GM10266 (cell line): ENCODE measurements around the gene SLC35E2B.

Source experiments
- DNase-seq: peaks from one replicate; pipeline ENCODE4 v3.0.0; 2012; ENCODE audit errors: extremely low spot score
- CTCF ChIP-seq: IDR thresholded peaks from 2 replicates; pipeline ENCODE4 v1.5.1; 2012; ENCODE audit warnings: mild to moderate bottlenecking, low read depth; ENCODE audit not compliant: control insufficient read depth, insufficient read depth; ENCODE audit errors: missing control alignments

SLC35E2B gene

GRCh38 chr1:1687846-1688245 lies 4.7 kb downstream of the SLC35E2B start:
- no peak for TF ChIP-seq CTCF
- peak; percentile 16 for DNase-seq

GRCh38 chr1:1684031-1684681 lies 8.4 kb downstream of the SLC35E2B start:
- no peak for TF ChIP-seq CTCF
- no peak for DNase-seq

GRCh38 chr1:1683104-1683905 lies 9.3 kb downstream of the SLC35E2B start:
- no peak for TF ChIP-seq CTCF
- no peak for DNase-seq

- DNase-seq = no peak
- TF ChIP-seq CTCF = no peak
Observed at GRCh38 chr1:1680912-1681273, 11.7 kb downstream of the SLC35E2B start.

- TF ChIP-seq CTCF = no peak
- DNase-seq = no peak
Observed at GRCh38 chr1:1680031-1680911, 12.3 kb downstream of the SLC35E2B start.

GRCh38 chr1:1678581-1679380 lies 13.8 kb downstream of the SLC35E2B start:
- peak; percentile 40 for DNase-seq
- peak; percentile 48 for TF ChIP-seq CTCF
